Activated T-cell treated with anti-CD3 and anti-CD28 coated beads, Interleukin-2, amount 50 U/mL, for 72 hours (primary cell): Measurements from ENCODE around the gene FAM124B. TPM values are rescaled to one million over a fixed set of nuclear protein-coding genes. Genes with fewer than 3 reads are reported as not detected.

Source experiments
- ATAC-seq, 2 donors: fragments of 150-1000 bp; cut with Tn5 transposase; replicated peaks in 1 of 2; 2 replicates each; pipeline ENCODE4 v1.10.0; 2021; ENCODE audit warnings: moderate library complexity in 2 of 2, mild to moderate bottlenecking in 1 of 2
- DNase-seq, 2 donors: peaks; one replicate each; pipeline ENCODE4 v3.0.0; 2021 to 2022; ENCODE audit warnings: mixed read lengths in 1 of 2
- H3K27ac Mint-ChIP-seq: one replicate; pipeline ENCODE4 v1.8.0; 2022; ENCODE audit warnings: mild to moderate bottlenecking, moderate library complexity, mixed read lengths
- H3K27me3 Mint-ChIP-seq: one replicate; pipeline ENCODE4 v1.8.0; 2022; ENCODE audit warnings: low read depth, mixed read lengths
- H3K36me3 Mint-ChIP-seq, 2 donors: one replicate each; pipeline ENCODE4 v1.8.0; 2022; ENCODE audit warnings: mixed read lengths in 2 of 2, mild to moderate bottlenecking in 1 of 2; ENCODE audit not compliant: insufficient read depth in 2 of 2
- H3K4me1 Mint-ChIP-seq: one replicate; pipeline ENCODE4 v1.8.0; 2022; ENCODE audit warnings: low read depth, mixed read lengths
- H3K4me3 Mint-ChIP-seq, 2 donors: one replicate each; pipeline ENCODE4 v1.8.0; 2022; ENCODE audit warnings: mild to moderate bottlenecking in 2 of 2, mixed read lengths in 2 of 2, moderate library complexity in 2 of 2
- H3K9me3 Mint-ChIP-seq, 2 donors: one replicate each; pipeline ENCODE4 v1.8.0; 2022; ENCODE audit warnings: mixed read lengths in 2 of 2
- total RNA-seq, 2 donors: library from RNA; stranded (reverse); gene quantifications; one replicate each; pipeline ENCODE4 v1.2.3, GENCODE V29; 2022

The FAM124B gene
- total RNA-seq, 2 donors from 2014 or later = 0.31 to 0.32 TPM

GRCh38 chr2:224365331-224365730 lies 36.6 kb downstream of the FAM124B start:
- H3K36me3 Mint-ChIP-seq = no peaks in the 10 kb centered on the region
- H3K27me3 Mint-ChIP-seq = peaks cover 7% of the 10 kb centered on the region
- H3K9me3 Mint-ChIP-seq = no peaks in the 10 kb centered on the region
- DNase-seq = no peak
- no peak overlapping the region for H3K4me3 Mint-ChIP-seq
- no peaks in the 10 kb centered on the region for H3K4me1 Mint-ChIP-seq
- no peak for ATAC-seq
- H3K27ac Mint-ChIP-seq = no peak overlapping the region

GRCh38 chr2:224363281-224363680 lies 38.6 kb downstream of the FAM124B start:
- H3K4me3 Mint-ChIP-seq = no peak overlapping the region
- no peaks in the 10 kb centered on the region for H3K9me3 Mint-ChIP-seq
- no peaks in the 10 kb centered on the region for H3K4me1 Mint-ChIP-seq
- no peak overlapping the region for H3K27ac Mint-ChIP-seq
- no peak for ATAC-seq
- peaks cover 7% of the 10 kb centered on the region for H3K27me3 Mint-ChIP-seq
- DNase-seq = no peak
- H3K36me3 Mint-ChIP-seq = no peaks in the 10 kb centered on the region

- ATAC-seq (no peak), DNase-seq (no peak)
- Mint-ChIP-seq H3K4me3 (no peak overlapping the region), H3K27ac (no peak overlapping the region), H3K36me3 (no peaks in the 10 kb centered on the region), H3K9me3 (no peaks in the 10 kb centered on the region), H3K4me1 (no peaks in the 10 kb centered on the region), H3K27me3 (peaks cover 7% of the 10 kb centered on the region)
These were observed 39.8 kb downstream of the FAM124B start for GRCh38 chr2:224362094-224362493.

- Mint-ChIP-seq H3K4me1 (no peaks in the 10 kb centered on the region), H3K36me3 (no peaks in the 10 kb centered on the region), H3K27me3 (peaks cover 7% of the 10 kb centered on the region), H3K27ac (no peak overlapping the region), H3K9me3 (no peaks in the 10 kb centered on the region), H3K4me3 (no peak overlapping the region)
- DNase-seq (no peak), ATAC-seq (no peak)
These were observed 41.1 kb downstream of the FAM124B start for GRCh38 chr2:224360801-224361251.

- ATAC-seq = no peak
- H3K4me1 Mint-ChIP-seq = no peaks in the 10 kb centered on the region
- peak in 1 of 2 donors; percentile 10 for DNase-seq
These were observed 42.3 kb downstream of the FAM124B start for GRCh38 chr2:224359569-224359968.

GRCh38 chr2:224357098-224357901 lies 44.6 kb downstream of the FAM124B start:
- Mint-ChIP-seq H3K4me3 (no peak overlapping the region), H3K27me3 (peaks cover 24% of the 10 kb centered on the region), H3K27ac (no peak overlapping the region), H3K4me1 (no peaks in the 10 kb centered on the region), H3K9me3 (no peaks in the 10 kb centered on the region), H3K36me3 (no peaks in the 10 kb centered on the region)
- DNase-seq (peak; percentile 47 to 66), ATAC-seq (peak; percentile 60 to 62)

More at GRCh38 chr2:224359569-224359968, 42.3 kb downstream of the FAM124B start:
- no peak overlapping the region for H3K27ac Mint-ChIP-seq
- no peak overlapping the region for H3K4me3 Mint-ChIP-seq
- peaks cover 15% of the 10 kb centered on the region for H3K27me3 Mint-ChIP-seq
- no peaks in the 10 kb centered on the region for H3K9me3 Mint-ChIP-seq
- no peaks in the 10 kb centered on the region for H3K36me3 Mint-ChIP-seq

GRCh38 chr2:224354632-224355211 lies 47.2 kb downstream of the FAM124B start:
- no peaks in the 10 kb centered on the region for H3K4me1 Mint-ChIP-seq
- H3K4me3 Mint-ChIP-seq = no peak overlapping the region
- H3K27me3 Mint-ChIP-seq = peaks cover 26% of the 10 kb centered on the region
- DNase-seq (no peak), ATAC-seq (no peak)
- H3K36me3 Mint-ChIP-seq = no peaks in the 10 kb centered on the region
- no peaks in the 10 kb centered on the region for H3K9me3 Mint-ChIP-seq
- no peak overlapping the region for H3K27ac Mint-ChIP-seq

- Mint-ChIP-seq H3K4me1 (no peaks in the 10 kb centered on the region), H3K4me3 (no peak overlapping the region), H3K27me3 (peaks cover 26% of the 10 kb centered on the region), H3K9me3 (no peaks in the 10 kb centered on the region), H3K36me3 (no peaks in the 10 kb centered on the region), H3K27ac (no peak overlapping the region)
- DNase-seq (no peak), ATAC-seq (no peak)
These were observed 51.2 kb downstream of the FAM124B start for GRCh38 chr2:224350703-224351102.

- peaks cover 18% of the 10 kb centered on the region for H3K27me3 Mint-ChIP-seq
- H3K4me3 Mint-ChIP-seq = no peak overlapping the region
- no peak for DNase-seq
- no peak for ATAC-seq
- H3K27ac Mint-ChIP-seq = peak overlapping the region; percentile 5
- H3K9me3 Mint-ChIP-seq = no peaks in the 10 kb centered on the region
- H3K4me1 Mint-ChIP-seq = no peaks in the 10 kb centered on the region
- H3K36me3 Mint-ChIP-seq = no peaks in the 10 kb centered on the region
These were observed 52.5 kb downstream of the FAM124B start for GRCh38 chr2:224349396-224349795.

- no peak for DNase-seq
- Mint-ChIP-seq H3K27me3 (peaks cover 24% of the 10 kb centered on the region), H3K4me3 (no peak overlapping the region), H3K36me3 (no peaks in the 10 kb centered on the region), H3K4me1 (no peaks in the 10 kb centered on the region), H3K27ac (no peak overlapping the region), H3K9me3 (no peaks in the 10 kb centered on the region)
- ATAC-seq = no peak
These were observed 54.5 kb downstream of the FAM124B start for GRCh38 chr2:224347176-224348051.

GRCh38 chr2:224345492-224345891 lies 56.4 kb downstream of the FAM124B start:
- H3K9me3 Mint-ChIP-seq = no peaks in the 10 kb centered on the region
- no peak for DNase-seq
- H3K27ac Mint-ChIP-seq = no peak overlapping the region
- H3K4me1 Mint-ChIP-seq = no peaks in the 10 kb centered on the region
- no peak overlapping the region for H3K4me3 Mint-ChIP-seq
- peaks cover 15% of the 10 kb centered on the region for H3K27me3 Mint-ChIP-seq
- no peaks in the 10 kb centered on the region for H3K36me3 Mint-ChIP-seq
- no peak for ATAC-seq

GRCh38 chr2:224343226-224343625 lies 58.7 kb downstream of the FAM124B start:
- DNase-seq = no peak
- no peaks in the 10 kb centered on the region for H3K9me3 Mint-ChIP-seq

GRCh38 chr2:224335991-224336390 lies 65.9 kb downstream of the FAM124B start:
- Mint-ChIP-seq H3K9me3 (no peaks in the 10 kb centered on the region), H3K36me3 (no peaks in the 10 kb centered on the region), H3K27ac (no peak overlapping the region), H3K4me3 (no peak overlapping the region), H3K27me3 (peaks cover 9% of the 10 kb centered on the region), H3K4me1 (no peaks in the 10 kb centered on the region)
- ATAC-seq (no peak), DNase-seq (no peak)

More at GRCh38 chr2:224343226-224343625, 58.7 kb downstream of the FAM124B start:
- Mint-ChIP-seq H3K27ac (no peak overlapping the region), H3K4me3 (no peak overlapping the region), H3K27me3 (peaks cover 15% of the 10 kb centered on the region), H3K4me1 (no peaks in the 10 kb centered on the region), H3K36me3 (no peaks in the 10 kb centered on the region)
- ATAC-seq = no peak
